ENCODE results near the gene AGTPBP1.
"Not testable (repeated sequence)": the region's sequence is repeated elsewhere in the genome, so short reads cannot be mapped to it uniquely, and the experiment has no call there.

The AGTPBP1 gene

GRCh38 chr9:85741875-85742596, at the start of gene AGTPBP1:
AGTPBP1 (minus strand) TSS chr9:85741954; CDS start chr9:85712533, 29,421 bp downstream.
- DNase-seq: peak; percentile 88

- DNase-seq: not testable (repeated sequence)
Observed at GRCh38 chr9:85786116-85786515, 44.4 kb upstream of the AGTPBP1 start.

GRCh38 chr9:85773844-85774243, 32.1 kb upstream of the AGTPBP1 start:
- DNase-seq: not testable (repeated sequence)

- DNase-seq: not testable (repeated sequence)
Observed at GRCh38 chr9:85761802-85762201, 20.0 kb upstream of the AGTPBP1 start.

- not testable (repeated sequence) for DNase-seq
Observed at GRCh38 chr9:85757716-85758115, 16.0 kb upstream of the AGTPBP1 start.

GRCh38 chr9:85756216-85756615, 14.5 kb upstream of the AGTPBP1 start:
- not testable (repeated sequence) for DNase-seq

GRCh38 chr9:85746309-85746708, 4.6 kb upstream of the AGTPBP1 start:
- no peak for DNase-seq

- DNase-seq: no peak
Observed at GRCh38 chr9:85745203-85745602, 3.4 kb upstream of the AGTPBP1 start.

GRCh38 chr9:85744480-85744879, 2.7 kb upstream of the AGTPBP1 start:
- no peak for DNase-seq

GRCh38 chr9:85743275-85744128, 1.7 kb upstream of the AGTPBP1 start:
- DNase-seq: peak; percentile 92

- DNase-seq: peak; percentile 84
Observed at GRCh38 chr9:85742597-85742936, 813 bp upstream of the AGTPBP1 start.

- DNase-seq: peak; percentile 7
Observed at GRCh38 chr9:85741095-85741874, 469 bp downstream of the AGTPBP1 start.

GRCh38 chr9:85740787-85741094, 1.0 kb downstream of the AGTPBP1 start:
- no peak for DNase-seq

- DNase-seq: no peak
Observed at GRCh38 chr9:85738509-85738908, 3.2 kb downstream of the AGTPBP1 start.

GRCh38 chr9:85737671-85738070, 4.1 kb downstream of the AGTPBP1 start:
- no peak for DNase-seq

- DNase-seq: no peak
Observed at GRCh38 chr9:85730916-85731630, 10.7 kb downstream of the AGTPBP1 start.

- DNase-seq: no peak
Observed at GRCh38 chr9:85729882-85730281, 11.9 kb downstream of the AGTPBP1 start.

GRCh38 chr9:85727500-85727899, 14.3 kb downstream of the AGTPBP1 start:
- DNase-seq: no peak

GRCh38 chr9:85726737-85727136, 15.0 kb downstream of the AGTPBP1 start:
- DNase-seq: no peak

GRCh38 chr9:85723215-85723614, 18.5 kb downstream of the AGTPBP1 start:
- DNase-seq: no peak

- DNase-seq: not testable (repeated sequence)
Observed at GRCh38 chr9:85719411-85719810, 22.3 kb downstream of the AGTPBP1 start.

- not testable (repeated sequence) for DNase-seq
Observed at GRCh38 chr9:85717818-85718217, 23.9 kb downstream of the AGTPBP1 start.

GRCh38 chr9:85717220-85717619, 24.5 kb downstream of the AGTPBP1 start:
- no peak for DNase-seq
